Parathyroid adenoma (tissue), 2 donors: Measurements from ENCODE around the gene ANGPT4.

Experiments
- H2AFZ ChIP-seq: fragments of 300-600 bp; sonication (generic); one replicate; pipeline ENCODE4 v1.7.0; 2017; ENCODE audit warnings: antibody characterized with exemption, mild to moderate bottlenecking
- H3K27ac ChIP-seq: fragments of 300-600 bp; sonication (generic); one replicate; pipeline ENCODE4 v1.7.0; 2017
- H3K27me3 ChIP-seq: fragments of 300-600 bp; sonication (generic); one replicate; pipeline ENCODE4 v1.7.0; 2017; ENCODE audit warnings: low read length; ENCODE audit not compliant: control insufficient read depth, insufficient read depth
- H3K36me3 ChIP-seq: fragments of 300-600 bp; sonication (generic); one replicate; pipeline ENCODE4 v1.7.0; 2017; ENCODE audit warnings: low read length; ENCODE audit not compliant: control insufficient read depth, insufficient read depth
- H3K4me1 ChIP-seq: fragments of 300-600 bp; sonication (generic); one replicate; pipeline ENCODE4 v1.7.0; 2017; ENCODE audit warnings: control low read depth
- H3K4me2 ChIP-seq: fragments of 300-600 bp; sonication (generic); one replicate; pipeline ENCODE4 v1.7.0; 2017; ENCODE audit warnings: low read length
- H3K4me3 ChIP-seq: fragments of 300-600 bp; sonication (generic); one replicate; pipeline ENCODE4 v1.7.0; 2017; ENCODE audit warnings: low read depth, low read length
- H3K79me2 ChIP-seq: fragments of 300-600 bp; sonication (generic); one replicate; pipeline ENCODE4 v1.7.0; 2017; ENCODE audit warnings: control low read depth
- H3K9ac ChIP-seq: fragments of 300-600 bp; sonication (generic); one replicate; pipeline ENCODE4 v1.7.0; 2017; ENCODE audit warnings: mild to moderate bottlenecking
- H3K9me3 ChIP-seq: fragments of 300-600 bp; sonication (generic); one replicate; pipeline ENCODE4 v1.7.0; 2017; ENCODE audit warnings: low read length; ENCODE audit not compliant: control insufficient read depth
- CTCF ChIP-seq: fragments of 300-600 bp; sonication (generic); IDR thresholded peaks from one replicate; pipeline ENCODE4 v1.7.0; 2017; ENCODE audit warnings: antibody characterized with exemption, mild to moderate bottlenecking
- donor health status: primary hyperparathyroidism.

ANGPT4 gene

GRCh38 chr20:917416-917815 lies 1.3 kb upstream of the ANGPT4 start:
- Histone ChIP-seq H3K79me2 (no peaks in the 10 kb centered on the region), H3K9ac (no peak overlapping the region), H3K4me3 (no peak overlapping the region), H3K27ac (no peak overlapping the region), H3K9me3 (no peaks in the 10 kb centered on the region), H3K4me1 (no peaks in the 10 kb centered on the region), H3K4me2 (no peak overlapping the region), H3K36me3 (no peaks in the 10 kb centered on the region), H2AFZ (no peak overlapping the region), H3K27me3 (no peaks in the 10 kb centered on the region)
- no peak for TF ChIP-seq CTCF

DNA sequence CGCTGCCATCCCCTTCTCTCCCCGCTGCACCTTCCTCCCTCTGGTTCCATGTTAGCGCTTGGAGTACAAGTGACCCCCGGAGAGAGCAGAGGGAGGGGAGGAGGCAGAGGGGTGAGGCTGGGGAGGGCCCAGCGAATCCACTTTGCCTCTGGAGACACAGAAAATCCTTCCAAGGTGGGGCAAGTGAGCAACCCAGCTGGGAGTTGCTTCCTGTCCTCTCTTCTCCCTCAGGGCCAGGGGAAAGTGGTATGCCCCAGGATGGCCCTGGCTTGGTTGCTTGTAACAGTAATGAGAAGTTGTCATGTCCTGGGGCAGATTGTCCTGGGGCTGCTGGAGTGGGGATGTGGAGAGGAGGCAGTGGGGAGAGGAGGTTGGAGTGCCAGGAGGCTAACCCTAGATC lies 691 bp upstream of the ANGPT4 start:
- Histone ChIP-seq H3K27ac (no peak overlapping the region), H3K9me3 (no peaks in the 10 kb centered on the region), H3K79me2 (no peaks in the 10 kb centered on the region), H3K9ac (no peak overlapping the region), H3K4me3 (no peak overlapping the region), H3K4me2 (no peak overlapping the region), H2AFZ (no peak overlapping the region), H3K27me3 (no peaks in the 10 kb centered on the region), H3K36me3 (no peaks in the 10 kb centered on the region), H3K4me1 (no peaks in the 10 kb centered on the region)
- no peak for TF ChIP-seq CTCF

GRCh38 chr20:914727-915498 lies 1.2 kb downstream of the ANGPT4 start:
- Histone ChIP-seq H3K4me2 (no peak overlapping the region), H3K9me3 (no peaks in the 10 kb centered on the region), H3K9ac (no peak overlapping the region), H3K4me1 (no peaks in the 10 kb centered on the region), H3K4me3 (no peak overlapping the region), H3K36me3 (no peaks in the 10 kb centered on the region), H3K27me3 (no peaks in the 10 kb centered on the region), H2AFZ (no peak overlapping the region), H3K27ac (no peak overlapping the region), H3K79me2 (no peaks in the 10 kb centered on the region)
- TF ChIP-seq CTCF = no peak

GRCh38 chr20:913306-913849 lies 2.8 kb downstream of the ANGPT4 start:
- Histone ChIP-seq H3K27me3 (no peaks in the 10 kb centered on the region), H3K9me3 (no peaks in the 10 kb centered on the region), H3K9ac (no peak overlapping the region), H3K27ac (no peak overlapping the region), H3K36me3 (no peaks in the 10 kb centered on the region), H3K4me2 (no peak overlapping the region), H3K4me3 (no peak overlapping the region), H3K4me1 (no peaks in the 10 kb centered on the region), H3K79me2 (no peaks in the 10 kb centered on the region), H2AFZ (no peak overlapping the region)
- no peak for TF ChIP-seq CTCF
